OCI-LY1 (cell line): ENCODE measurements around the gene NOX5.

Experiments used
- H2AFZ ChIP-seq: fragments of 200-600 bp; sonication (generic), shearing (Covaris generic); 2 replicates; pipeline ENCODE4 v1.6.0; 2014; ENCODE audit warnings: antibody characterized with exemption, mild to moderate bottlenecking, low read length
- H3F3A ChIP-seq: fragments of 200-600 bp; sonication (generic), shearing (Covaris generic); 2 replicates; pipeline ENCODE4 v1.6.0; 2014; ENCODE audit warnings: mild to moderate bottlenecking, antibody characterized with exemption, low read length, moderate library complexity; ENCODE audit not compliant: insufficient read depth
- H3K27ac ChIP-seq: fragments of 200-600 bp; sonication (generic); 2 replicates; pipeline ENCODE4 v1.5.1; 2014; ENCODE audit warnings: low read length, mixed run types, mild to moderate bottlenecking, low read depth; ENCODE audit not compliant: poor library complexity, severe bottlenecking
- H3K27me3 ChIP-seq: fragments of 200-600 bp; sonication (generic); 2 replicates; pipeline ENCODE4 v1.6.0; 2014; ENCODE audit warnings: antibody characterized with exemption, mild to moderate bottlenecking, low read length, moderate library complexity; ENCODE audit not compliant: insufficient read depth
- H3K36me3 ChIP-seq: fragments of 200-600 bp; sonication (generic); 2 replicates; pipeline ENCODE4 v1.6.1; 2014; ENCODE audit warnings: mild to moderate bottlenecking, antibody characterized with exemption, low read length, moderate library complexity, mixed read lengths; ENCODE audit not compliant: insufficient read depth
- H3K4me1 ChIP-seq: fragments of 200-600 bp; sonication (generic); 2 replicates; pipeline ENCODE4 v1.5.1; 2014; ENCODE audit warnings: mild to moderate bottlenecking, low read length, moderate library complexity; ENCODE audit not compliant: insufficient read depth, severe bottlenecking
- H3K4me2 ChIP-seq: fragments of 200-600 bp; sonication (generic), shearing (Covaris generic); 2 replicates; pipeline ENCODE4 v1.6.1; 2014; ENCODE audit warnings: low read length
- H3K4me3 ChIP-seq: fragments of 200-600 bp; sonication (generic); 2 replicates; pipeline ENCODE4 v1.5.1; 2014; ENCODE audit warnings: low read length, low read depth, mild to moderate bottlenecking, mixed read lengths; ENCODE audit not compliant: poor library complexity, severe bottlenecking
- H3K79me2 ChIP-seq: fragments of 200-600 bp; shearing (Covaris generic); 2 replicates; pipeline ENCODE4 v1.6.1; 2016; ENCODE audit warnings: mixed run types, low read length, mixed read lengths; ENCODE audit not compliant: insufficient read depth
- H3K9ac ChIP-seq: fragments of 200-600 bp; sonication (generic), shearing (Covaris generic); 2 replicates; pipeline ENCODE4 v1.6.1; 2014; ENCODE audit warnings: mild to moderate bottlenecking, low read length, mixed read lengths
- H3K9me2 ChIP-seq: fragments of 200-600 bp; sonication (generic), shearing (Covaris generic); 2 replicates; pipeline ENCODE4 v1.6.1; 2014; ENCODE audit warnings: low read depth, mild to moderate bottlenecking, low read length, mixed read lengths
- H3K9me3 ChIP-seq: fragments of 200-600 bp; shearing (Covaris generic); 2 replicates; pipeline ENCODE4 v1.6.1; 2014; ENCODE audit warnings: low read length, mixed read lengths
- H4K20me1 ChIP-seq: fragments of 200-600 bp; sonication (generic), shearing (Covaris generic); 2 replicates; pipeline ENCODE4 v1.6.0; 2016; ENCODE audit warnings: mild to moderate bottlenecking, low read length; ENCODE audit not compliant: insufficient read depth
- CTCF ChIP-seq: fragments of 200-600 bp; sonication (generic), shearing (Covaris generic); IDR thresholded peaks from 2 replicates; pipeline ENCODE4 v1.5.1; 2017; ENCODE audit warnings: mild to moderate bottlenecking, antibody characterized with exemption, low read length, moderate library complexity, mixed read lengths
- EZH2 ChIP-seq: fragments of 200-600 bp; sonication (generic), shearing (Covaris generic); IDR thresholded peaks from 2 replicates; pipeline ENCODE4 v1.8.0; 2017; ENCODE audit warnings: borderline replicate concordance, mixed run types, mild to moderate bottlenecking, antibody characterized with exemption, low read length, moderate library complexity, mixed read lengths

The NOX5 gene

GRCh38 chr15:69080295-69081248 lies 66.1 kb downstream of the NOX5 start:
- H2AFZ ChIP-seq = no peak overlapping the region

GRCh38 chr15:69081310-69082004 lies 67.0 kb downstream of the NOX5 start:
- no peaks in the 10 kb centered on the region for H3K9me2 ChIP-seq
- H3K27ac ChIP-seq = no peak overlapping the region
- H3K9ac ChIP-seq = no peak overlapping the region
- H3K79me2 ChIP-seq = no peaks in the 10 kb centered on the region
- no peaks in the 10 kb centered on the region for H4K20me1 ChIP-seq
- no peak overlapping the region for H2AFZ ChIP-seq
- H3K4me1 ChIP-seq = no peaks in the 10 kb centered on the region
- no peak overlapping the region for H3K4me3 ChIP-seq
- H3K9me3 ChIP-seq = no peaks in the 10 kb centered on the region
- no peak overlapping the region for H3K4me2 ChIP-seq
- TF ChIP-seq CTCF = no peak
- no peak for TF ChIP-seq EZH2
- no peaks in the 10 kb centered on the region for H3F3A ChIP-seq
- no peaks in the 10 kb centered on the region for H3K27me3 ChIP-seq
- no peaks in the 10 kb centered on the region for H3K36me3 ChIP-seq

More at GRCh38 chr15:69080295-69081248, 66.1 kb downstream of the NOX5 start:
- H3K9ac ChIP-seq = no peak overlapping the region
- no peaks in the 10 kb centered on the region for H4K20me1 ChIP-seq
- no peaks in the 10 kb centered on the region for H3K36me3 ChIP-seq
- H3K27ac ChIP-seq = no peak overlapping the region
- no peaks in the 10 kb centered on the region for H3K79me2 ChIP-seq
- no peaks in the 10 kb centered on the region for H3K9me3 ChIP-seq
- no peak overlapping the region for H3K4me3 ChIP-seq
- H3K4me1 ChIP-seq = no peaks in the 10 kb centered on the region
- no peak for TF ChIP-seq CTCF
- TF ChIP-seq EZH2 = no peak
- H3F3A ChIP-seq = no peaks in the 10 kb centered on the region
- no peaks in the 10 kb centered on the region for H3K27me3 ChIP-seq
- H3K4me2 ChIP-seq = no peak overlapping the region
- H3K9me2 ChIP-seq = no peaks in the 10 kb centered on the region

- Histone ChIP-seq H3K79me2 (no peaks in the 10 kb centered on the region), H3K9me3 (no peaks in the 10 kb centered on the region), H3K9ac (no peak overlapping the region), H3K9me2 (no peaks in the 10 kb centered on the region), H4K20me1 (no peaks in the 10 kb centered on the region), H3K4me1 (no peaks in the 10 kb centered on the region), H3K27ac (no peak overlapping the region), H3K27me3 (no peaks in the 10 kb centered on the region), H3K36me3 (no peaks in the 10 kb centered on the region), H3K4me3 (no peak overlapping the region), H3F3A (no peaks in the 10 kb centered on the region), H3K4me2 (no peak overlapping the region), H2AFZ (no peak overlapping the region)
- TF ChIP-seq CTCF (no peak), EZH2 (no peak)
Measured at GRCh38 chr15:69082021-69082502, 67.6 kb downstream of the NOX5 start.
